HEK293 (cell line): ENCODE data around the gene ABCG8.

Experiments
- CTCF ChIA-PET: fragments of 350-600 bp; formaldehyde crosslinking; extraction: SDS; loops from one replicate; lab custom pipeline; 2021; ENCODE audit warnings: antibody characterized with exemption; lab: Yijun Ruan, JAX
- POLR2A ChIA-PET: fragments of 300-600 bp; formaldehyde crosslinking; extraction: SDS; loops from one replicate; lab custom pipeline; 2020; ENCODE audit warnings: antibody characterized with exemption, inconsistent platforms; lab: Yijun Ruan, JAX
- H3K27ac ChIP-seq: fragments of 200-500 bp; sonication (Bioruptor generic); 2 replicates; pipeline ENCODE4 v1.5.1; 2014; ENCODE audit warnings: low read depth, low read length, control low read depth, inconsistent platforms; ENCODE audit errors: extremely low read depth
- H3K36me3 ChIP-seq, 2 experiments: fragments of 200-500 bp in 1 of 2; sonication (Bioruptor generic) in 1 of 2; 1 replicate in 1 of 2; 2 replicates in 1 of 2; pipeline ENCODE4 v1.5.1; 2014 to 2017; ENCODE audit warnings: inconsistent platforms in 2 of 2, low read length in 2 of 2; ENCODE audit not compliant: control insufficient read depth in 2 of 2, insufficient read depth in 1 of 2
- H3K4me1 ChIP-seq: fragments of 200-500 bp; sonication (Bioruptor generic); 2 replicates; pipeline ENCODE4 v1.5.1; 2014; ENCODE audit warnings: mild to moderate bottlenecking, low read length, inconsistent platforms; ENCODE audit not compliant: control insufficient read depth, insufficient read depth
- H3K4me3 ChIP-seq: 2 replicates; pipeline ENCODE4 v1.5.1; 2011; ENCODE audit warnings: low read depth, mild to moderate bottlenecking, control low read depth, low read length, moderate library complexity
- H3K9me3 ChIP-seq: fragments of 200-500 bp; sonication (Bioruptor generic); 2 replicates; pipeline ENCODE4 v1.5.1; 2014; ENCODE audit warnings: low read depth, low read length, inconsistent platforms; ENCODE audit not compliant: control insufficient read depth, insufficient read depth
- IKZF3 ChIP-seq: fragments of 450-650 bp; IDR thresholded peaks from 2 replicates; pipeline ENCODE4 v1.5.0; 2018; ENCODE audit warnings: missing biosample characterization, mild to moderate bottlenecking, missing genetic modification characterization, moderate library complexity
- KLF10 ChIP-seq: fragments of 450-650 bp; IDR thresholded peaks from 2 replicates; pipeline ENCODE4 v1.5.1; 2018; ENCODE audit warnings: missing biosample characterization, mild to moderate bottlenecking, missing genetic modification characterization
- KLF17 ChIP-seq: fragments of 450-650 bp; formaldehyde crosslinking; IDR thresholded peaks from 2 replicates; pipeline ENCODE4 v1.5.1; 2016; ENCODE audit warnings: missing biosample characterization, missing genetic modification characterization
- OSR2 ChIP-seq: fragments of 450-650 bp; formaldehyde crosslinking; IDR thresholded peaks from 2 replicates; pipeline ENCODE4 v1.5.1; 2016; ENCODE audit warnings: missing biosample characterization, missing genetic modification characterization
- PRDM10 ChIP-seq: fragments of 450-650 bp; formaldehyde crosslinking; IDR thresholded peaks from 2 replicates; pipeline ENCODE4 v1.5.1; 2016; ENCODE audit warnings: missing biosample characterization, missing genetic modification characterization
- PRDM6 ChIP-seq: fragments of 450-650 bp; formaldehyde crosslinking; IDR thresholded peaks from 2 replicates; pipeline ENCODE4 v1.5.1; 2017; ENCODE audit warnings: missing biosample characterization, missing genetic modification characterization
- REST ChIP-seq: fragments of 450-650 bp; formaldehyde crosslinking; IDR thresholded peaks from 2 replicates; pipeline ENCODE4 v1.5.1; 2016; ENCODE audit warnings: missing biosample characterization, missing genetic modification characterization
- TCF7L2 ChIP-seq: IDR thresholded peaks from 2 replicates; pipeline ENCODE4 v1.6.1; 2011; ENCODE audit warnings: low read depth, mild to moderate bottlenecking, inconsistent platforms, low read length, moderate library complexity, borderline replicate concordance
- ZNF302 ChIP-seq: fragments of 450-650 bp; formaldehyde crosslinking; IDR thresholded peaks from 2 replicates; pipeline ENCODE4 v1.5.1; 2016; ENCODE audit warnings: missing biosample characterization, missing genetic modification characterization, low read depth
- ZNF416 ChIP-seq: fragments of 450-650 bp; formaldehyde crosslinking; IDR thresholded peaks from 2 replicates; pipeline ENCODE4 v1.5.1; 2016; ENCODE audit warnings: missing biosample characterization, missing genetic modification characterization
- ZNF433 ChIP-seq: fragments of 450-650 bp; formaldehyde crosslinking; IDR thresholded peaks from 2 replicates; pipeline ENCODE4 v1.5.1; 2016; ENCODE audit warnings: missing biosample characterization, missing genetic modification characterization, low read depth
- ZNF510 ChIP-seq: fragments of 450-650 bp; formaldehyde crosslinking; IDR thresholded peaks from 2 replicates; pipeline ENCODE4 v1.5.1; 2018; ENCODE audit warnings: mild to moderate bottlenecking, missing genetic modification characterization, missing biosample characterization; ENCODE audit not compliant: insufficient replicate concordance
- ZNF561 ChIP-seq: fragments of 450-650 bp; IDR thresholded peaks from 2 replicates; pipeline ENCODE4 v1.5.1; 2018; ENCODE audit warnings: missing biosample characterization, missing genetic modification characterization, borderline replicate concordance
- ZNF571 ChIP-seq: fragments of 450-650 bp; formaldehyde crosslinking; IDR thresholded peaks from 2 replicates; pipeline ENCODE4 v1.5.0; 2017; ENCODE audit warnings: missing biosample characterization, missing genetic modification characterization
- ZNF580 ChIP-seq: fragments of 450-650 bp; formaldehyde crosslinking; IDR thresholded peaks from 2 replicates; pipeline ENCODE4 v1.5.1; 2016; ENCODE audit warnings: missing biosample characterization, missing genetic modification characterization
- ZNF76 ChIP-seq: fragments of 450-650 bp; formaldehyde crosslinking; IDR thresholded peaks from 2 replicates; pipeline ENCODE4; 2016; ENCODE audit warnings: low read depth, missing biosample characterization, missing genetic modification characterization, borderline replicate concordance
- ZNF768 ChIP-seq: fragments of 450-650 bp; formaldehyde crosslinking; IDR thresholded peaks from 2 replicates; pipeline ENCODE4 v1.5.1; 2018; ENCODE audit warnings: missing biosample characterization, mild to moderate bottlenecking, missing genetic modification characterization
- ZNF776 ChIP-seq: fragments of 450-650 bp; formaldehyde crosslinking; IDR thresholded peaks from 2 replicates; pipeline ENCODE4 v1.5.0; 2017; ENCODE audit warnings: missing biosample characterization, missing genetic modification characterization, borderline replicate concordance

The ABCG8 gene

GRCh38 chr2:43905371-43905803, 66.6 kb downstream of the ABCG8 start:
- no peaks in the 10 kb centered on the region for H3K4me1 ChIP-seq
- TF ChIP-seq PRDM6 (tag by site-specific recombination) (0 out of 2 replicates have a peak, but pooled peaks have one; percentile 8), KLF17 (tag by site-specific recombination) (no peak), IKZF3 (no peak), ZNF580 (tag by site-specific recombination) (no peak), OSR2 (tag by site-specific recombination) (0 out of 2 replicates have a peak, but pooled peaks have one; percentile 22)
- CTCF ChIA-PET: no interaction called here
- H3K4me3 ChIP-seq: no peak overlapping the region
- no peaks in the 10 kb centered on the region for H3K9me3 ChIP-seq
- POLR2A ChIA-PET: no interaction called here
- no peak overlapping the region for H3K27ac ChIP-seq
- peaks cover 29 to 64% of the 10 kb centered on the region in 2 experiments for H3K36me3 ChIP-seq

GRCh38 chr2:43905871-43906270, 67.1 kb downstream of the ABCG8 start:
- peaks cover 27 to 65% of the 10 kb centered on the region in 2 experiments for H3K36me3 ChIP-seq
- CTCF ChIA-PET: interaction anchor here (0.5 kb wide), 1 partner anchor 269 kb away, joined by 3 read pairs; no protein-coding TSS in a partner anchor

More at GRCh38 chr2:43905871-43906270, 67.1 kb downstream of the ABCG8 start:
- Histone ChIP-seq H3K27ac (no peak overlapping the region), H3K9me3 (no peaks in the 10 kb centered on the region), H3K4me3 (no peak overlapping the region)
- POLR2A ChIA-PET: no interaction called here
- TF ChIP-seq ZNF510 (tag by site-specific recombination) (no peak), ZNF433 (tag by site-specific recombination) (no peak), ZNF571 (tag by site-specific recombination) (no peak), ZNF76 (tag by site-specific recombination) (no peak), ZNF561 (tag by site-specific recombination) (no peak), ZNF416 (no peak), OSR2 (tag by site-specific recombination) (no peak), ZNF776 (no peak), ZNF768 (no peak), ZNF302 (no peak), KLF10 (tag by site-specific recombination) (no peak), PRDM10 (no peak), REST (tag by site-specific recombination) (no peak), TCF7L2 (no peak)
- TF ChIP-seq, all 188 proteins: peak for 0
- H3K4me1 ChIP-seq: no peaks in the 10 kb centered on the region
